Measurements from ENCODE around the gene DNAH11.
A peak's percentile ranks its signal among the peaks of the same experiment; 100 is the strongest.
"Not testable (repeated sequence)": the region's sequence is repeated elsewhere in the genome, so short reads cannot be mapped to it uniquely, and the experiment has no call there.

DNAH11 gene

GRCh38 chr7:21624320-21624719 lies 81.5 kb downstream of the DNAH11 start:
- peak; percentile 52 for DNase-seq

- no peak for DNase-seq
Measured at GRCh38 chr7:21636694-21637093, 93.9 kb downstream of the DNAH11 start.

- DNase-seq: no peak
Measured at GRCh38 chr7:21639206-21639868, 96.5 kb downstream of the DNAH11 start.

- no peak for DNase-seq
Measured at GRCh38 chr7:21640105-21640504, 97.3 kb downstream of the DNAH11 start.

GRCh38 chr7:21641546-21641945 lies 98.7 kb downstream of the DNAH11 start:
- DNase-seq: no peak

- no peak for DNase-seq
Measured at GRCh38 chr7:21642422-21642821, 99.6 kb downstream of the DNAH11 start.

GRCh38 chr7:21651697-21652096 lies 108.9 kb downstream of the DNAH11 start:
- DNase-seq: no peak

GRCh38 chr7:21653623-21654022 lies 110.8 kb downstream of the DNAH11 start:
- no peak for DNase-seq

GRCh38 chr7:21656081-21656480 lies 113.2 kb downstream of the DNAH11 start:
- no peak for DNase-seq

GRCh38 chr7:21656796-21657195 lies 114.0 kb downstream of the DNAH11 start:
- no peak for DNase-seq

GRCh38 chr7:21670496-21670895 lies 127.7 kb downstream of the DNAH11 start:
- DNase-seq: no peak

- peak; percentile 79 for DNase-seq
Measured at GRCh38 chr7:21671859-21672258, 129.0 kb downstream of the DNAH11 start.

- DNase-seq: no peak
Measured at GRCh38 chr7:21675255-21675654, 132.4 kb downstream of the DNAH11 start.

- no peak for DNase-seq
Measured at GRCh38 chr7:21690705-21691104, 147.9 kb downstream of the DNAH11 start.

GRCh38 chr7:21691146-21691545 lies 148.3 kb downstream of the DNAH11 start:
- DNase-seq: not testable (repeated sequence)

- DNase-seq: not testable (repeated sequence)
Measured at GRCh38 chr7:21700587-21700986, 157.7 kb downstream of the DNAH11 start.

- DNase-seq: no peak
Measured at GRCh38 chr7:21702303-21702702, 159.5 kb downstream of the DNAH11 start.

GRCh38 chr7:21704359-21704758 lies 161.5 kb downstream of the DNAH11 start:
- no peak for DNase-seq

- no peak for DNase-seq
Measured at GRCh38 chr7:21706131-21706530, 163.3 kb downstream of the DNAH11 start.

- DNase-seq: no peak
Measured at GRCh38 chr7:21707566-21707965, 164.7 kb downstream of the DNAH11 start.

GRCh38 chr7:21708096-21708495 lies 165.3 kb downstream of the DNAH11 start:
- no peak for DNase-seq

- DNase-seq: no peak
Measured at GRCh38 chr7:21717323-21717722, 174.5 kb downstream of the DNAH11 start.

GRCh38 chr7:21718391-21718790 lies 175.6 kb downstream of the DNAH11 start:
- DNase-seq: no peak

GRCh38 chr7:21719846-21720245 lies 177.0 kb downstream of the DNAH11 start:
- no peak for DNase-seq

- no peak for DNase-seq
Measured at GRCh38 chr7:21722371-21722770, 179.5 kb downstream of the DNAH11 start.

All from MV-4-11 (cell line).